Keratinocyte (primary cell): ENCODE data around the gene VPS35L. TPM values are rescaled to one million over a fixed set of nuclear protein-coding genes. Genes with fewer than 3 reads are reported as not detected.

ENCODE experiments used
- DNase-seq: peaks from one replicate; pipeline ENCODE4 v3.0.0-alpha.2; 2011; ENCODE audit warnings: low read depth, missing footprints, low spot score
- FAIRE-seq: peaks from 2 replicates; lab custom pipeline; 2011; peaks lifted over from hg19 to GRCh38; lab: Jason Lieb, UNC
- H2AFZ ChIP-seq: 2 replicates; pipeline ENCODE4 v1.6.0; 2012; ENCODE audit warnings: low read length, control low read depth, inconsistent platforms; ENCODE audit not compliant: control insufficient read depth
- H3K27ac ChIP-seq: 2 replicates; pipeline ENCODE4 v1.5.1; 2011; ENCODE audit warnings: low read length; ENCODE audit not compliant: control insufficient read depth, insufficient read depth
- H3K27me3 ChIP-seq: 3 replicates; pipeline ENCODE4 v1.6.0; 2011; ENCODE audit warnings: low read length; ENCODE audit not compliant: control insufficient read depth, insufficient read depth; ENCODE audit errors: extremely low read depth
- H3K36me3 ChIP-seq, 2 experiments: 2 replicates in 1 of 2; 3 replicates in 1 of 2; pipeline ENCODE4 v1.5.1; 2011; ENCODE audit warnings: low read length in 2 of 2, mild to moderate bottlenecking in 1 of 2; ENCODE audit not compliant: control insufficient read depth in 2 of 2, insufficient read depth in 2 of 2; ENCODE audit errors: extremely low read depth in 1 of 2
- H3K4me1 ChIP-seq: 3 replicates; pipeline ENCODE4 v1.5.1; 2011; ENCODE audit warnings: low read length; ENCODE audit not compliant: control insufficient read depth, insufficient read depth; ENCODE audit errors: extremely low read depth
- H3K4me2 ChIP-seq: 3 replicates; pipeline ENCODE4 v1.6.0; 2011; ENCODE audit warnings: low read depth, low read length; ENCODE audit not compliant: control insufficient read depth, insufficient read depth; ENCODE audit errors: extremely low read depth
- H3K4me3 ChIP-seq, 3 experiments: fragments of 200-600 bp in 1 of 3; sonication (generic) in 1 of 3; 2 replicates in 2 of 3; 3 replicates in 1 of 3; pipeline ENCODE4 v1.5.1; 2011 to 2016; ENCODE audit warnings: low read length in 3 of 3, mild to moderate bottlenecking in 3 of 3, control low read depth in 2 of 3, inconsistent platforms in 1 of 3, low read depth in 1 of 3, mixed read lengths in 1 of 3, mixed run types in 1 of 3, moderate library complexity in 1 of 3; ENCODE audit not compliant: control insufficient read depth in 2 of 3, insufficient read depth in 2 of 3; ENCODE audit errors: extremely low read depth in 1 of 3
- H3K79me2 ChIP-seq: 2 replicates; pipeline ENCODE4 v1.6.0; 2012; ENCODE audit warnings: low read length; ENCODE audit not compliant: control insufficient read depth, insufficient read depth
- H3K9ac ChIP-seq: 3 replicates; pipeline ENCODE4 v1.6.0; 2011; ENCODE audit warnings: low read length; ENCODE audit not compliant: control insufficient read depth, insufficient read depth; ENCODE audit errors: extremely low read depth
- H3K9me1 ChIP-seq: 3 replicates; pipeline ENCODE4 v1.6.0; 2011; ENCODE audit warnings: low read length; ENCODE audit not compliant: control insufficient read depth, insufficient read depth; ENCODE audit errors: extremely low read depth
- H3K9me3 ChIP-seq: 2 replicates; pipeline ENCODE4 v1.5.1; 2012; ENCODE audit warnings: low read depth, low read length; ENCODE audit not compliant: control insufficient read depth
- H4K20me1 ChIP-seq: 3 replicates; pipeline ENCODE4 v1.6.0; 2011; ENCODE audit warnings: low read length; ENCODE audit not compliant: control insufficient read depth, insufficient read depth; ENCODE audit errors: extremely low read depth
- EZH2 ChIP-seq: IDR thresholded peaks from one replicate; pipeline ENCODE4 v1.6.1; 2012; ENCODE audit warnings: inconsistent platforms, mild to moderate bottlenecking, low read length, moderate library complexity
- dilution Hi-C: fragments of 300-500 bp; cut with MboI; formaldehyde crosslinking; loops from one replicate; pipeline ENCODE4 v1.7.0; 2020; ENCODE audit warnings: low sequenced_read_pairs; ENCODE audit not compliant: extremely low pct_ligation_motif_present
- polyA minus RNA-seq, 3 experiments: library from RNA; depleted of rRNA, polyadenylated mRNA; stranded (reverse); fragments of >200 nt; gene quantifications; 1 replicate in 1 of 3; 2 replicates in 1 of 3; 3 replicates in 1 of 3; pipeline ENCODE4 v1.2.3, GENCODE V29; 2011
- polyA plus RNA-seq, 5 experiments: library from polyadenylated mRNA; depleted of rRNA in 3 of 5; stranded (reverse) in 3 of 5; stranded (forward) in 1 of 5; unstranded in 1 of 5; fragments of >200 nt; gene quantifications; 1 replicate in 1 of 5; 2 replicates in 3 of 5; 3 replicates in 1 of 5; pipeline versions ENCODE4 v1.2.1 to v1.2.3, GENCODE V29; 2011 to 2012; ENCODE audit warnings: missing spikeins in 2 of 5, low read depth in 1 of 5, low replicate concordance in 1 of 5
- TF ChIP-seq, protein P1 (sequence below), 3 experiments: IDR thresholded peaks in 1 of 3; conservative IDR thresholded peaks in 1 of 3; optimal IDR thresholded peaks in 1 of 3; 2 replicates in 2 of 3; 3 replicates in 1 of 3; pipeline versions ENCODE3 to v1.5.1; 2011; ENCODE audit warnings: low read length in 3 of 3, mild to moderate bottlenecking in 3 of 3, moderate library complexity in 2 of 3, control low read depth in 1 of 3, inconsistent platforms in 1 of 3; ENCODE audit not compliant: insufficient read depth in 2 of 3; ENCODE audit errors: extremely low read depth in 1 of 3

Gene VPS35L, protein sequence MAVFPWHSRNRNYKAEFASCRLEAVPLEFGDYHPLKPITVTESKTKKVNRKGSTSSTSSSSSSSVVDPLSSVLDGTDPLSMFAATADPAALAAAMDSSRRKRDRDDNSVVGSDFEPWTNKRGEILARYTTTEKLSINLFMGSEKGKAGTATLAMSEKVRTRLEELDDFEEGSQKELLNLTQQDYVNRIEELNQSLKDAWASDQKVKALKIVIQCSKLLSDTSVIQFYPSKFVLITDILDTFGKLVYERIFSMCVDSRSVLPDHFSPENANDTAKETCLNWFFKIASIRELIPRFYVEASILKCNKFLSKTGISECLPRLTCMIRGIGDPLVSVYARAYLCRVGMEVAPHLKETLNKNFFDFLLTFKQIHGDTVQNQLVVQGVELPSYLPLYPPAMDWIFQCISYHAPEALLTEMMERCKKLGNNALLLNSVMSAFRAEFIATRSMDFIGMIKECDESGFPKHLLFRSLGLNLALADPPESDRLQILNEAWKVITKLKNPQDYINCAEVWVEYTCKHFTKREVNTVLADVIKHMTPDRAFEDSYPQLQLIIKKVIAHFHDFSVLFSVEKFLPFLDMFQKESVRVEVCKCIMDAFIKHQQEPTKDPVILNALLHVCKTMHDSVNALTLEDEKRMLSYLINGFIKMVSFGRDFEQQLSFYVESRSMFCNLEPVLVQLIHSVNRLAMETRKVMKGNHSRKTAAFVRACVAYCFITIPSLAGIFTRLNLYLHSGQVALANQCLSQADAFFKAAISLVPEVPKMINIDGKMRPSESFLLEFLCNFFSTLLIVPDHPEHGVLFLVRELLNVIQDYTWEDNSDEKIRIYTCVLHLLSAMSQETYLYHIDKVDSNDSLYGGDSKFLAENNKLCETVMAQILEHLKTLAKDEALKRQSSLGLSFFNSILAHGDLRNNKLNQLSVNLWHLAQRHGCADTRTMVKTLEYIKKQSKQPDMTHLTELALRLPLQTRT
- polyA plus RNA-seq (16.0 to 26.2 TPM (median 22.1 TPM) in 3 replicates), polyA minus RNA-seq (26.6 to 63.7 TPM (median 51.4 TPM) in 3 replicates)
- 10.9 TPM for polyA plus RNA-seq (2011; ENCODE audit: low read depth)
- polyA plus RNA-seq (2011; cell fraction: cytosol; rRNA removed), result 28.9 and 32.7 TPM in 2 replicates
- 37.1 and 44.0 TPM in 2 replicates for polyA plus RNA-seq (2011; cell fraction: nucleus; rRNA removed)
- 10.0 and 20.4 TPM in 2 replicates for polyA plus RNA-seq (2012; ENCODE audit: low replicate concordance)
- 48.2 TPM for polyA minus RNA-seq (2011; cell fraction: cytosol; rRNA and poly(A)+ RNA removed)
- 25.6 and 55.2 TPM in 2 replicates for polyA minus RNA-seq (2011; cell fraction: nucleus; rRNA and poly(A)+ RNA removed)

DNA sequence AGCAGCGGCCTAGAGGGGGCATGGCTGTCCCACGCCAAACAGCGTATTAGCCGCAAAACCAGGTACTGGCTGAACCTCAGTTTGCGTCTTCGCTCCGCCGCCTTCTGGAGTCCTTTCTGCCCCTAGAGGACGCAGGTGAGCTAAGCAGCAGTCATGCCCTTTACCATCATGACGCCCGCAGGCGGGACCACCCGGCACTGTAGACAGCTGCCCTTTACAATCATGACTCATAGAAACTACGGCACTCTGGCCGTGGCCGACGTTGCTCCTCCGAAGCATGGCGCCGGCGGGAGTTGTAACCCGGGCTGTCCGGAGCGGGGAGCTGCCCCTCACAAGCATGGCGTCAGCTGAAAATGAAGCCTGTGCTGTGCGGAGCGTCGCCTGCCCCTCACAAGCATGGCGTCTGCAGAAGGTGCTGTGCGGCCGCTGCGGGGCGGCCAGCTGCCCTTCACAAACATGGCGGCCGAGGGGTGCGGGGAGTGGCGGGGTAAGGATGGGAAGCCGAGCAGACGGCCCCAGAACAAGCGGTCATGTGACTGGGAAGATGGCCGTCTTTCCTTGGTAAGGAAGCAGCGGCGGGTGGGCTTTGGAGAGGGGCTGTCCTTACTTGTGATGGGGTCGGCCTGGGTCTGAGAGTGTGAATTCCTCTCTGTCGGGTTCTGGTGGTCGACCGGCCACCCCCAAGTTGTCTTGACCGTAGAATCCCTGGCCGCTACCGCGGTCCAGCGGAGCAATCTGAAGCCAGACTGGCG lies at the start of gene VPS35L:
Gene VPS35L (plus strand): TSS at position 518 of the 752 bp plus-strand sequence. CDS start 27 bp downstream, at position 545.
- Histone ChIP-seq H3K4me2 (peak within 1 kb of the TSS; percentile 96), H3K79me2 (no peaks in the 10 kb centered on the region), H3K9ac (peak within 1 kb of the TSS; percentile 88), H3K27me3 (no peaks in the 10 kb centered on the region), H3K27ac (peak within 1 kb of the TSS; percentile 76), H2AFZ (peak within 1 kb of the TSS; percentile 99), H4K20me1 (no peaks in the 10 kb centered on the region), H3K36me3 (no peaks in the 10 kb centered on the region), H3K4me1 (peaks cover 5% of the 10 kb centered on the region), H3K9me3 (no peaks in the 10 kb centered on the region), H3K4me3 (peak within 1 kb of the TSS; percentile 67 to 93 (median 81)), H3K9me1 (no peaks in the 10 kb centered on the region)
- dilution Hi-C loops, result no loop called here
- no peak for TF ChIP-seq EZH2
- TF ChIP-seq, protein P1, sequence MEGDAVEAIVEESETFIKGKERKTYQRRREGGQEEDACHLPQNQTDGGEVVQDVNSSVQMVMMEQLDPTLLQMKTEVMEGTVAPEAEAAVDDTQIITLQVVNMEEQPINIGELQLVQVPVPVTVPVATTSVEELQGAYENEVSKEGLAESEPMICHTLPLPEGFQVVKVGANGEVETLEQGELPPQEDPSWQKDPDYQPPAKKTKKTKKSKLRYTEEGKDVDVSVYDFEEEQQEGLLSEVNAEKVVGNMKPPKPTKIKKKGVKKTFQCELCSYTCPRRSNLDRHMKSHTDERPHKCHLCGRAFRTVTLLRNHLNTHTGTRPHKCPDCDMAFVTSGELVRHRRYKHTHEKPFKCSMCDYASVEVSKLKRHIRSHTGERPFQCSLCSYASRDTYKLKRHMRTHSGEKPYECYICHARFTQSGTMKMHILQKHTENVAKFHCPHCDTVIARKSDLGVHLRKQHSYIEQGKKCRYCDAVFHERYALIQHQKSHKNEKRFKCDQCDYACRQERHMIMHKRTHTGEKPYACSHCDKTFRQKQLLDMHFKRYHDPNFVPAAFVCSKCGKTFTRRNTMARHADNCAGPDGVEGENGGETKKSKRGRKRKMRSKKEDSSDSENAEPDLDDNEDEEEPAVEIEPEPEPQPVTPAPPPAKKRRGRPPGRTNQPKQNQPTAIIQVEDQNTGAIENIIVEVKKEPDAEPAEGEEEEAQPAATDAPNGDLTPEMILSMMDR (optimal IDR thresholded peaks at IDR 0.05 in 1 of 3, IDR thresholded peaks at IDR 0.05 in 1 of 3, conservative IDR thresholded peaks at IDR 0.05 in 1 of 3; ENCODE audit: extremely low read depth in 1 of 3, insufficient read depth in 2 of 3, low read length in 3 of 3), result peak; percentile 79 to 91 (median 87)
- DNase-seq, result peak; percentile 94
- FAIRE-seq, result no peak

DNA sequence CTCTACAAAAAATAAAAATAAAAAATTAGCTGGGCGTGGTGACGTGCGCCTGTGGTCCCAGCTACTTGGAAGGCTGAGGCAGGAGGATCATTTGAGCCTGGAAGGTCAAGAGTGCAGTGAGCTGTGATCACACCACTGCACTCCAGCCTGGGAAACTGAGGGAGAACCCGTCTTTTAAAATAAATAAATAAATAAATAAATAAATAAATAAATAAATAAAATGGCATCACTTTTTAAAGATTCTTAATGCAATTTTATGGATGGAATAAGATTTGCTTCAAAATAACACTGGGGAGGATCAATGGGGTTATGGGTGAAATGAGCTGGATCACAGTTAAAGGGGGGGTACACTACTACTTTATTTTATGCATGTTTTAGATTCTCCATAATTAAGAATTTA lies 48.5 kb upstream of the VPS35L start:
- dilution Hi-C loops, result loop anchor here (25.0 kb wide), 1 partner anchor 95 kb away; the partner anchor contains the start of gene TMC5

More for the DNA sequence above, 48.5 kb upstream of the VPS35L start:
- Histone ChIP-seq H3K27ac (no peak overlapping the region), H3K36me3 (peaks cover 14 to 18% of the 10 kb centered on the region in 2 experiments), H3K4me3 (no peak overlapping the region), H3K9ac (no peak overlapping the region), H4K20me1 (peaks cover 4% of the 10 kb centered on the region), H2AFZ (no peak overlapping the region), H3K27me3 (no peaks in the 10 kb centered on the region), H3K4me2 (no peak overlapping the region), H3K9me3 (no peaks in the 10 kb centered on the region), H3K79me2 (no peaks in the 10 kb centered on the region), H3K4me1 (no peaks in the 10 kb centered on the region), H3K9me1 (no peaks in the 10 kb centered on the region)
- no peak for FAIRE-seq
- TF ChIP-seq EZH2, result no peak
- TF ChIP-seq, protein P1 (optimal IDR thresholded peaks at IDR 0.05 in 1 of 3, IDR thresholded peaks at IDR 0.05 in 1 of 3, conservative IDR thresholded peaks at IDR 0.05 in 1 of 3; ENCODE audit: extremely low read depth in 1 of 3, insufficient read depth in 2 of 3, low read length in 3 of 3), result no peak
- DNase-seq, result no peak
